MM.1S (cell line): ENCODE data around the gene PCDHGA7.

Experiments
- DNase-seq: peaks from one replicate; pipeline ENCODE4 v3.0.0-alpha.2; 2015
- H2AFZ ChIP-seq: fragments of 300-600 bp; sonication (generic); 2 replicates; pipeline ENCODE4 v1.6.0; 2016; ENCODE audit warnings: antibody characterized with exemption, low read length
- H3F3A ChIP-seq: fragments of 300-600 bp; sonication (generic); 2 replicates; pipeline ENCODE4 v1.6.1; 2016; ENCODE audit warnings: mild to moderate bottlenecking, antibody characterized with exemption, low read length, moderate library complexity, mixed read lengths; ENCODE audit not compliant: insufficient read depth
- H3K27ac ChIP-seq: fragments of 300-600 bp; sonication (generic); 2 replicates; pipeline ENCODE4 v1.5.1; 2016; ENCODE audit warnings: mild to moderate bottlenecking, low read length
- H3K27me3 ChIP-seq: fragments of 300-600 bp; sonication (generic); replicated peaks from 2 replicates; pipeline ENCODE4 v1.6.0; 2016; ENCODE audit warnings: low read length; ENCODE audit not compliant: insufficient read depth
- H3K36me3 ChIP-seq: fragments of 300-600 bp; sonication (generic); replicated peaks from 2 replicates; pipeline ENCODE4 v1.6.1; 2016; ENCODE audit warnings: mild to moderate bottlenecking, low read length, mixed read lengths; ENCODE audit not compliant: insufficient read depth
- H3K4me1 ChIP-seq: fragments of 300-600 bp; sonication (generic); 2 replicates; pipeline ENCODE4 v1.6.1; 2016; ENCODE audit warnings: low read length, mixed read lengths
- H3K4me2 ChIP-seq: fragments of 300-600 bp; sonication (generic); 2 replicates; pipeline ENCODE4 v1.6.0; 2016; ENCODE audit warnings: low read depth, low read length
- H3K4me3 ChIP-seq: fragments of 300-600 bp; sonication (generic); 2 replicates; pipeline ENCODE4 v1.5.1; 2016; ENCODE audit warnings: low read length, mixed read lengths
- H3K79me2 ChIP-seq: fragments of 300-600 bp; sonication (generic); 2 replicates; pipeline ENCODE4 v1.6.1; 2016; ENCODE audit warnings: mixed run types, low read length, mixed read lengths
- H3K9ac ChIP-seq: fragments of 300-600 bp; sonication (generic); 2 replicates; pipeline ENCODE4 v1.6.1; 2016; ENCODE audit warnings: low read length, mixed read lengths
- H3K9me2 ChIP-seq: fragments of 300-600 bp; sonication (generic); replicated peaks from 2 replicates; pipeline ENCODE4 v1.6.1; 2016; ENCODE audit warnings: mild to moderate bottlenecking, low read length, mixed read lengths; ENCODE audit not compliant: insufficient read depth
- H3K9me3 ChIP-seq: fragments of 300-600 bp; sonication (generic); replicated peaks from 2 replicates; pipeline ENCODE4 v1.6.1; 2016; ENCODE audit warnings: mild to moderate bottlenecking, low read length, mixed read lengths; ENCODE audit not compliant: insufficient read depth
- H4K20me1 ChIP-seq: fragments of 300-600 bp; sonication (generic); 2 replicates; pipeline ENCODE4 v1.6.1; 2016; ENCODE audit warnings: mild to moderate bottlenecking, low read length, moderate library complexity, mixed read lengths; ENCODE audit not compliant: insufficient read depth
- CTCF ChIP-seq: fragments of 300-600 bp; sonication (generic); IDR thresholded peaks from 2 replicates; pipeline ENCODE4 v1.5.1; 2016; ENCODE audit warnings: antibody characterized with exemption, low read length, mixed read lengths
- EZH2 ChIP-seq: fragments of 300-600 bp; sonication (generic); optimal IDR thresholded peaks from 2 replicates; pipeline ENCODE3; 2017; ENCODE audit warnings: low read depth, mild to moderate bottlenecking, antibody characterized with exemption, low read length, mixed read lengths
- EZH2phosphoT487 ChIP-seq: fragments of 300-600 bp; sonication (generic); IDR thresholded peaks from 2 replicates; pipeline ENCODE4 v1.6.1; 2018; ENCODE audit warnings: antibody characterized with exemption, low read length

The PCDHGA7 gene

GRCh38 chr5:141356950-141357349, 25.6 kb upstream of the PCDHGA7 start:
- Histone ChIP-seq H3F3A (no peaks in the 10 kb centered on the region), H2AFZ (no peak overlapping the region), H3K27ac (no peak overlapping the region), H3K4me2 (no peak overlapping the region), H4K20me1 (no peaks in the 10 kb centered on the region), H3K9me3 (no peaks in the 10 kb centered on the region), H3K9me2 (no peaks in the 10 kb centered on the region), H3K9ac (no peak overlapping the region), H3K27me3 (no peaks in the 10 kb centered on the region), H3K4me3 (no peak overlapping the region), H3K4me1 (no peaks in the 10 kb centered on the region), H3K79me2 (no peaks in the 10 kb centered on the region), H3K36me3 (no peaks in the 10 kb centered on the region)
- TF ChIP-seq EZH2phosphoT487, result no peak
- no peak for TF ChIP-seq EZH2
- no peak for TF ChIP-seq CTCF
- no peak for DNase-seq

- H3K4me2 ChIP-seq, result peak within 1 kb of the TSS; percentile 46
- H3F3A ChIP-seq, result no peaks in the 10 kb centered on the region
- no peaks in the 10 kb centered on the region; the same call in 1 of the 2 replicates for H3K27me3 ChIP-seq
- TF ChIP-seq EZH2 (no peak), EZH2phosphoT487 (no peak), CTCF (peak; percentile 46)
- H3K4me3 ChIP-seq, result peak within 1 kb of the TSS; percentile 48
- no peak within 1 kb of the TSS for H3K9ac ChIP-seq
- no peaks in the 10 kb centered on the region for H3K9me3 ChIP-seq
- DNase-seq, result peak; percentile 50
- H3K27ac ChIP-seq, result no peak within 1 kb of the TSS
- no peaks in the 10 kb centered on the region for H4K20me1 ChIP-seq
- H3K79me2 ChIP-seq, result no peaks in the 10 kb centered on the region
- no peaks in the 10 kb centered on the region for H3K36me3 ChIP-seq
- H3K4me1 ChIP-seq, result no peaks in the 10 kb centered on the region
- peak within 1 kb of the TSS; percentile 55; the same call in 1 of the 2 replicates for H2AFZ ChIP-seq
- no peaks in the 10 kb centered on the region for H3K9me2 ChIP-seq
Measured at GRCh38 chr5:141359790-141360426, 22.6 kb upstream of the PCDHGA7 start, which contains the start of gene PCDHGB2. Gene PCDHGB2, plus strand, starts transcription at chr5:141359994. Its CDS starts 142 bp downstream, at chr5:141360136.

- Histone ChIP-seq H3K9ac (no peak overlapping the region), H3F3A (no peaks in the 10 kb centered on the region), H3K4me3 (no peak overlapping the region), H4K20me1 (no peaks in the 10 kb centered on the region), H3K4me2 (no peak overlapping the region), H3K27ac (no peak overlapping the region), H3K4me1 (no peaks in the 10 kb centered on the region), H3K27me3 (no peaks in the 10 kb centered on the region; the same call in 1 of the 2 replicates), H3K36me3 (no peaks in the 10 kb centered on the region), H2AFZ (no peak overlapping the region), H3K79me2 (no peaks in the 10 kb centered on the region), H3K9me2 (no peaks in the 10 kb centered on the region), H3K9me3 (no peaks in the 10 kb centered on the region)
- DNase-seq, result no peak
- no peak for TF ChIP-seq EZH2
- no peak for TF ChIP-seq EZH2phosphoT487
- no peak for TF ChIP-seq CTCF
Measured at GRCh38 chr5:141360685-141361084, 21.9 kb upstream of the PCDHGA7 start.
